Skeletal muscle tissue (tissue), 4 donors: ENCODE results near the gene VAV1. TPM values are rescaled to one million over a fixed set of nuclear protein-coding genes. Genes with fewer than 3 reads are reported as not detected.
"Not testable (repeated sequence)": the region's sequence is repeated elsewhere in the genome, so short reads cannot be mapped to it uniquely, and the experiment has no call there.

Experiments
- H3K27ac ChIP-seq: one replicate; pipeline ENCODE4 v1.7.0; 2013; ENCODE audit warnings: mild to moderate bottlenecking, low read depth, low read length, inconsistent platforms
- H3K27me3 ChIP-seq, 3 donors: one replicate each; pipeline ENCODE4 v1.7.0; 2013; ENCODE audit warnings: low read length in 3 of 3; ENCODE audit not compliant: control insufficient read depth in 3 of 3, insufficient read depth in 3 of 3
- H3K36me3 ChIP-seq, 3 donors: one replicate each; pipeline ENCODE4 v1.7.0; 2013; ENCODE audit warnings: low read length in 3 of 3; ENCODE audit not compliant: control insufficient read depth in 3 of 3, insufficient read depth in 3 of 3
- H3K4me1 ChIP-seq, 3 donors: one replicate each; pipeline ENCODE4 v1.7.0; 2013; ENCODE audit warnings: low read length in 3 of 3, mild to moderate bottlenecking in 3 of 3; ENCODE audit not compliant: control insufficient read depth in 3 of 3, insufficient read depth in 3 of 3
- H3K4me3 ChIP-seq, 3 donors: one replicate each; pipeline ENCODE4 v1.7.0; 2013; ENCODE audit warnings: low read length in 3 of 3
- H3K9ac ChIP-seq, 3 donors: one replicate each; pipeline ENCODE4 v1.7.0; 2013; ENCODE audit warnings: low read length in 3 of 3, mild to moderate bottlenecking in 3 of 3, moderate library complexity in 2 of 3, low read depth in 1 of 3
- H3K9me3 ChIP-seq, 3 donors: one replicate each; pipeline ENCODE4 v1.7.0; 2013; ENCODE audit warnings: low read length in 3 of 3; ENCODE audit not compliant: control insufficient read depth in 3 of 3
- total RNA-seq: library from RNA; depleted of rRNA; stranded (reverse); fragments of >200 nt; gene quantifications from one replicate; pipeline ENCODE4 v1.2.3, GENCODE V29; 2014
- donor health status: Osteomylitis.

Gene VAV1
- total RNA-seq, 1 donor from 2014 or later: 4.7 TPM

DNA sequence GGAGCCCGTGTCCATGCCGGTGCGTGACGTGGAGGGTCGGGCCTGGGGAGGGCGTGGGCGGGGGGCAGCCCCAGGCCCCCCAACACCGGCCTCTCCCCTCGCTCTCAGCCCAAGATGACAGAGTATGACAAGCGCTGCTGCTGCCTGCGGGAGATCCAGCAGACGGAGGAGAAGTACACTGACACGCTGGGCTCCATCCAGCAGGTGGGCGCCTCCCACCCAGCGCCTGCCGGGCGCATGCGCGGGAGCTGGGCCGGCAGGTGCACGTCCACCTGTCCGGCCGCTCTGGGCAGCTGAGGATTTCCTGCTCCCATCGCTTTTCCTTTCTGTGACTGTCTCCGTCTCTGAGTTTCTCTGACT, 49.8 kb downstream of the VAV1 start:
- Histone ChIP-seq H3K9ac (no peak overlapping the region), H3K9me3 (peaks cover 0 to 8% (median 7%) of the 10 kb centered on the region in 3 donors), H3K27ac (no peak overlapping the region), H3K4me1 (no peaks in the 10 kb centered on the region), H3K4me3 (no peak overlapping the region), H3K27me3 (peaks cover 0 to 4% (median 0%) of the 10 kb centered on the region in 3 donors), H3K36me3 (no peaks in the 10 kb centered on the region)

DNA sequence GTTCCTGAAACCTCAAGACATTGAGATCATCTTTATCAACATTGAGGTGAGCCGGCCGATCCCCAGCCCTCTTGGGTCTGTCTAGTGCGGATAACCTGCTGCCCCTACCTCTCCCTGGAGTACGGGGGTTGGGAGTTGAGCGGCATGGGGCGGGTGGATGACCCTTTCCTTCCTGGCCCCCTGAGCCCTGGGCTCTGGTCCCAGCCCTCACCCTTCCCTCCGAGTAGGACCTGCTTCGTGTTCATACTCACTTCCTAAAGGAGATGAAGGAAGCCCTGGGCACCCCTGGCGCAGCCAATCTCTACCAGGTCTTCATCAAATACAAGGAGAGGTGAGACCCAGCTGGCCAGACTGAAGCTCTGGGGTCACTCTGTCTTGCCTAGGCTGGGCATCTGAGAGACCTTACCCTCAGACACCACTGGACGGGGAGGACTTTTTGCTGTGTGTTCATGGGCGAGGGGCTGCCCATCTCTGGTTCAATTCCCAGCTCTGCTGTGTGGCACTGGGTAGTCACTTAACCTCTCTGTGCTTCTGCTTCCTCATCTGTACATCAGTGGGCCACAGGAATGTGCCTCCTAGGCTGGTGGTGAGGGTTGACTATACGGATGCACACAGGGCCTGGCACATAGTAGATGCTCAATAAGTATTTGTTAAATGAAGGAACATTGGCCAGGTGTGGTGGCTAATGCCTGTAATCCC, 52.7 kb downstream of the VAV1 start:
- Histone ChIP-seq H3K4me1 (no peaks in the 10 kb centered on the region), H3K4me3 (no peak overlapping the region), H3K27ac (no peak overlapping the region), H3K27me3 (peaks cover 0 to 4% (median 0%) of the 10 kb centered on the region in 3 donors), H3K9ac (no peak overlapping the region), H3K9me3 (peaks cover 0 to 7% (median 0%) of the 10 kb centered on the region in 3 donors), H3K36me3 (no peaks in the 10 kb centered on the region)

DNA sequence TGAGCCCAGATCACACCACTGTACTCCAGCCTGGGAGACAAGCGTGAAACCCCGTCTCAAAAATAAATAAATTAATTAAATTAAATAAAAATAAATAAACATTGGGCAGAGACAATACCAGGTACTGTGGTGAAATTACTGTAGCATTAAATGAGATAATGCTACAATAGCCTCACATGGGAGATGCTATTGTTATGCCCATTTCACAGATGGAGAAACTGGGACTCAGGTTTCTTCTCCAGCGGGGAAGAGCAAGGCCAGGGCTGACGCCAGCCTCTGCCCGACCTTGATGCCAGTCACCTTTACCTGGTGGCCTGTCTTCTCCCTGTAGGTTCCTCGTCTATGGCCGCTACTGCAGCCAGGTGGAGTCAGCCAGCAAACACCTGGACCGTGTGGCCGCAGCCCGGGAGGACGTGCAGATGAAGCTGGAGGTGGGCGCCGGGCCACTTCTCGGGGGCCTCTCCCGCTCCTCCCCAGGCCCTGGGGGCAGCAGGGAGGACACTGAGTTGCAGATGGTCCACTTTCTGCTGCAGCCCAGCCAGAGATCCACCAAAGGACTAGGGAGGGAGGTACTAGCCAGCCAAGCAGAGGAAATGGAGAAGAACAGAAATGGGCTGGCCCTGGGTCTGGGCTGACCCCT, 53.9 kb downstream of the VAV1 start:
- Histone ChIP-seq H3K36me3 (no peaks in the 10 kb centered on the region), H3K27ac (no peak overlapping the region), H3K4me1 (no peaks in the 10 kb centered on the region), H3K27me3 (peaks cover 0 to 4% (median 0%) of the 10 kb centered on the region in 3 donors), H3K9me3 (peaks cover 0 to 2% (median 0%) of the 10 kb centered on the region in 3 donors), H3K4me3 (no peak overlapping the region), H3K9ac (no peak overlapping the region)

DNA sequence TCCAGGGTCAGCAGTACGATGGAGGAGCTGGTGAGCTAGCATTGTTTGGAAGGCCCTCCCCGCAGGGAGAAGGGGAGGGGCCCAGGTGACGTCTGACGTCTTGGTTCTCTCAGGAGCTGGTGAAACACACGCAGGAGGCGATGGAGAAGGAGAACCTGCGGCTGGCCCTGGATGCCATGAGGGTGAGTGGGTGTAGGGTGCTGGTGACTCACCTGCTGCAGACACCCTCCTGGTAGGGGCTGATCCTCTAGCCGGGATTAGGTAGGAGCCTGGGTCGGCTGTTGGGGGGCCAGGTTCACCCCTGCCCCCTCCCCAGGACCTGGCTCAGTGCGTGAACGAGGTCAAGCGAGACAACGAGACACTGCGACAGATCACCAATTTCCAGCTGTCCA, 55.8 kb downstream of the VAV1 start:
- no peaks in the 10 kb centered on the region for H3K36me3 ChIP-seq

DNA sequence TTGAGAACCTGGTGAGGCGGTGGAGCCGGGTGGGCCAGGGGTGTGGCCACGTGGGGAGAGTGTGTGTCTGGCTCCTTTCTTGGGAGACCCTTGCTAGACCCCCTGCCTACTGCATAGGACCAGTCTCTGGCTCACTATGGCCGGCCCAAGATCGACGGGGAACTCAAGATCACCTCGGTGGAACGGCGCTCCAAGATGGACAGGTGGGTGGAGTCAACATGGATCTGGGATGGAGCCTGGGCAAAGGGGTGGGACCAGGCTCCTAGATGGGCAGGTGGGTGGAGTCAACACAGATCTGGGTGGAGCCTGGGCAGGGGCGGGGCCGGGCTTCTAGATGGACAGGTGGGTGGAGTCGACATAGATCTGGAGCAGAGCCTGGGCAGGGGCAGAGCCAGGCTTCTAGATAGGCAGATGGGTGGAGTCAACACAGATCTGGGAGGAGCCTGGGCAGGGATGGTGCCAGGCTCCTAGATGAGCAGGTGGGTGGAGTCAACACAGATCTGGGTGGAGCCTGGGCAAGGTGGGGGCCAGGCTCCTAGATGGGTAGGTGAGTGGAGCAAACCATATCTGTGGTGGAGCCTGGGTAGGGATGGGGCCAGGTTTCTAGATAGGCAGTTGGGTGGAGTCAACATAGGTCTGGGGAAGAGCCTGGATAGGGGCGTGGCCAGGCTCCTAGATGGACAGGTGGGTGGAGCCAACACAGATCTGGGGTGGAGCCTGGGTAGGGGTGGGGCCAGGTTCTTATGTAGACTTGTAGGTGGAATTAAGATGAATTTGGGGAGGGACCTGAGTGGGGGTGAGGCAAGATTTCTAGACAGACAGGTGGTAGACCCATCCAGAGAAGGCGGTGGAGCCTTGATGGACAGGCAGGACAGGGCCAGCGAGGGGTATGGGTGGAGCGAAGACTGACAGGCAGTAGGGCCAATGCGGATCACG, 56.5 kb downstream of the VAV1 start:
- no peak overlapping the region for H3K4me3 ChIP-seq
- H3K27me3 ChIP-seq: peaks cover 0 to 4% (median 2%) of the 10 kb centered on the region in 3 donors
- no peaks in the 10 kb centered on the region for H3K36me3 ChIP-seq
- no peaks in the 10 kb centered on the region for H3K4me1 ChIP-seq
- H3K9me3 ChIP-seq: peaks cover 0 to 2% (median 0%) of the 10 kb centered on the region in 3 donors
- no peak overlapping the region for H3K27ac ChIP-seq
- H3K9ac ChIP-seq: no peak overlapping the region

More for the DNA sequence above, 55.8 kb downstream of the VAV1 start:
- H3K27ac ChIP-seq: no peak overlapping the region
- H3K4me3 ChIP-seq: no peak overlapping the region
- H3K9me3 ChIP-seq: peaks cover 0 to 2% (median 0%) of the 10 kb centered on the region in 3 donors
- H3K4me1 ChIP-seq: no peaks in the 10 kb centered on the region
- no peak overlapping the region for H3K9ac ChIP-seq
- peaks cover 0 to 4% (median 2%) of the 10 kb centered on the region in 3 donors for H3K27me3 ChIP-seq

DNA sequence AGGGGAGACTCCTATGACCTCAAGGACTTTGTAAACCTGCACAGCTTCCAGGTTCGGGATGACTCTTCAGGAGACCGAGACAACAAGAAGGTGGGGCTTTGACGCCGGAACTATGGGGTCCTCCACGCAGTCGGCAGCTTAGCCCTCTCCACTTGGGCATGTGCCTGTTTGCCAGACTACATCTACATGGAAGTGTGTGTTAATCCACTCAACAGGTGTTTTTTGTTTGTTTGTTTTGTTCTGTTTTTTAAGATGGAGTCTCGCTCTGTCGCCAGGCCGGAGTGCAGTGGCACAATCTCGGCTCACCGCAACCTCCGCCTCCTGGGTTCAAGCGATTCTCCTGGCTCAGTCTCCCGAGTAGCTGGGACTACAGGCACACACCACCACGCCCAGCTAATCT, 57.3 kb downstream of the VAV1 start:
- H3K9ac ChIP-seq, H3K36me3 ChIP-seq, H3K27ac ChIP-seq, H3K9me3 ChIP-seq, H3K4me1 ChIP-seq, H3K4me3 ChIP-seq, H3K27me3 ChIP-seq: not testable (repeated sequence)

DNA sequence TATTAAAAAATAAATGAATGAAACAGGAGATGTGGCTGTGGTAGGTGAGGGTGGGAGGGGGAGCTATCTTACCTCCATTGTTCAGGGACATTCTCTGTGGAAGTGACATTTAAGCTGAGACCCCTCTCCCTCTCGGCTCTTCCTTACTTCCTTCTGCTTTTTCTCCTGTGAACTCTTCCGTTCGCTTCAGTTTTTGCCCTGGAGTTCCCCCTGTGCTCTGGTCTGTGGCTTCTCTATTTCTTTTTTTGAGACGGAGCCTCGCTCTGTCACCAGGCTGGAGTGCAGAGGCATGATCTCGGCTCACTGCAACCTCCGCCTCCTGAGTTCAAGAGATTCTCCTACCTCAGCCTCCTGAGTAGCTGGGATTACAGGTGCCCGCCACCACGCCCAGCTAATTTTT, 58.6 kb downstream of the VAV1 start:
- not testable (repeated sequence) for H3K4me1 ChIP-seq, H3K36me3 ChIP-seq, H3K27me3 ChIP-seq, H3K9ac ChIP-seq, H3K27ac ChIP-seq, H3K4me3 ChIP-seq, H3K9me3 ChIP-seq

DNA sequence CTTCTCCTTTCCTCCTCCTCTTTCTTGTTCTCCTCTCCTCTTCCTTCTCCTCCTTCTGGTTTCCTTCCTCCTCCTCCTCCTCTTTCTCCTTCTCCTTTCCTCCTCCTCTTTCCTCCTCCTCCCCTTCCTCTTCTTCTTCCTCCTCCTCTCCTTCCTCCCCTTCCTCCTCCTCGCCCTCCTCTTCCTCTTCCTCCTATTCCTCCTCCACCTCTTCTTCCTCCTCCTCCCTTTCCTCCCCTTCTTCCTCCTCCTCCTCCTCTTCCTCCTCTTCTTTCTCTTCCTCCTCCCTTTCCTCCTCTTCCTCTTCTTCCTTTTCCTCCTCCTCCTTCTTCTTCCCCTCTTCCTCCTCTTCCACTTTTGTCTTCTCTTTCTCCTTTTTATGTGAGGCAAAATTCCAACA, 59.9 kb downstream of the VAV1 start:
- Histone ChIP-seq H3K36me3 (no peaks in the 10 kb centered on the region), H3K4me3 (no peak overlapping the region), H3K27me3 (peaks cover 0 to 2% (median 0%) of the 10 kb centered on the region in 3 donors), H3K9me3 (peaks cover 0 to 2% (median 0%) of the 10 kb centered on the region in 3 donors), H3K4me1 (no peaks in the 10 kb centered on the region), H3K27ac (no peak overlapping the region), H3K9ac (no peak overlapping the region)

DNA sequence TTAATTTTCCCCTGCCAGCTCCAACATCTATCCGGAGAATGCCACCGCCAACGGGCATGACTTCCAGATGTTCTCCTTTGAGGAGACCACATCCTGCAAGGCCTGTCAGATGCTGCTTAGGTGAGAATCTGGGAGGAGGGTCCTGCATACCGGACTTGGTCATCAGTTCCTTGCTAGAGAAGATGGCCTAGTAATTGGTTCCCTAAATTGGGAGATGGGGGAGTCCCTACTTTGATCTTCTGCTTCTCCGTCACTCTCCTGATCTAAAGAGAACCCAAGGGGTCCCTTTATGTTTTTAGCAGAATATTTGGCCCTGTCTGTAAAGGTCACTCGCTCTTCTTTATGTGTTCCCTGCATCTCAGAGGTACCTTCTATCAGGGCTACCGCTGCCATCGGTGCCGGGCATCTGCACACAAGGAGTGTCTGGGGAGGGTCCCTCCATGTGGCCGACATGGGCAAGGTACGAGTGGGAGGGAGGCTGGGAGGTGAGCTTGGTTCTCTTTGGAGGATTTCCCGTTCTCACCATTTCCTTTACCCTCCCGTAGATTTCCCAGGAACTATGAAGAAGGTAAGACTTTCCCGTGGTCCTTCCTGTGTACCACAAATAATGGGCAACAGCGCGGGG, 60.8 kb downstream of the VAV1 start:
- Histone ChIP-seq H3K27ac (no peak overlapping the region), H3K9ac (no peak overlapping the region), H3K9me3 (peaks cover 0 to 2% (median 0%) of the 10 kb centered on the region in 3 donors), H3K4me1 (no peaks in the 10 kb centered on the region), H3K4me3 (no peak overlapping the region), H3K36me3 (no peaks in the 10 kb centered on the region), H3K27me3 (peaks cover 0 to 2% (median 0%) of the 10 kb centered on the region in 3 donors)
